RWPE2 (cell line): ENCODE data around the gene SEMA3G.

Experiments
- ATAC-seq: fragments of 200-7000 bp; cut with Tn5 transposase; 3 replicates; pipeline ENCODE4 v1.9.1; 2021; ENCODE audit warnings: low read depth
- DNase-seq: peaks from one replicate; pipeline ENCODE4 v3.0.0-alpha.2; 2020; ENCODE audit warnings: low spot score
- H3K27ac ChIP-seq: fragments of 450-650 bp; 2 replicates; pipeline ENCODE4 v1.5.1; 2017; ENCODE audit warnings: mild to moderate bottlenecking; ENCODE audit not compliant: poor library complexity, severe bottlenecking
- H3K27me3 ChIP-seq: fragments of 250-450 bp; sonication (Bioruptor Pico); 2 replicates; pipeline ENCODE4 v1.5.1; 2021; ENCODE audit warnings: mild to moderate bottlenecking, moderate library complexity; ENCODE audit not compliant: insufficient read depth, poor library complexity, severe bottlenecking
- H3K36me3 ChIP-seq: fragments of 250-450 bp; sonication (Bioruptor Pico); 2 replicates; pipeline ENCODE4 v1.5.1; 2020; ENCODE audit warnings: low read depth, mild to moderate bottlenecking, moderate library complexity
- H3K4me1 ChIP-seq: fragments of 250-450 bp; sonication (Bioruptor Pico); 2 replicates; pipeline ENCODE4 v1.5.1; 2021; ENCODE audit warnings: mild to moderate bottlenecking, moderate library complexity; ENCODE audit not compliant: insufficient read depth, poor library complexity, severe bottlenecking
- H3K4me3 ChIP-seq: fragments of 250-450 bp; sonication (Bioruptor Pico); 2 replicates; pipeline ENCODE4 v1.5.1; 2021; ENCODE audit warnings: mild to moderate bottlenecking, moderate library complexity; ENCODE audit not compliant: severe bottlenecking
- H3K9me3 ChIP-seq: fragments of 250-450 bp; sonication (Bioruptor Pico); 2 replicates; pipeline ENCODE4 v1.5.1; 2021; ENCODE audit warnings: mild to moderate bottlenecking, moderate library complexity; ENCODE audit not compliant: severe bottlenecking
- CTCF ChIP-seq: fragments of 450-650 bp; IDR thresholded peaks from one replicate; pipeline ENCODE4 v1.5.1; 2017; ENCODE audit warnings: mild to moderate bottlenecking, moderate library complexity; ENCODE audit not compliant: poor library complexity, severe bottlenecking

SEMA3G gene

GRCh38 chr3:52472239-52473000, 27.5 kb upstream of the SEMA3G start:
- peak; percentile 47 for TF ChIP-seq CTCF
- H3K4me3 ChIP-seq = no peak overlapping the region
- ATAC-seq (no peak), DNase-seq (no peak)
- H3K27me3 ChIP-seq = no peaks in the 10 kb centered on the region
- no peak overlapping the region for H3K27ac ChIP-seq
- H3K9me3 ChIP-seq = no peaks in the 10 kb centered on the region
- peaks cover 73% of the 10 kb centered on the region for H3K36me3 ChIP-seq
- no peaks in the 10 kb centered on the region for H3K4me1 ChIP-seq

- peak; percentile 51 for DNase-seq
- Histone ChIP-seq H3K36me3 (peaks cover 67% of the 10 kb centered on the region), H3K27me3 (no peaks in the 10 kb centered on the region), H3K9me3 (no peaks in the 10 kb centered on the region), H3K4me3 (no peak overlapping the region), H3K27ac (no peak overlapping the region), H3K4me1 (no peaks in the 10 kb centered on the region)
- ATAC-seq = peak; percentile 69
- peak; percentile 74 for TF ChIP-seq CTCF
These were observed 26.7 kb upstream of the SEMA3G start for GRCh38 chr3:52471371-52472238.

- Histone ChIP-seq H3K9me3 (no peaks in the 10 kb centered on the region), H3K27me3 (no peaks in the 10 kb centered on the region), H3K36me3 (peaks cover 61% of the 10 kb centered on the region), H3K4me3 (no peak overlapping the region), H3K4me1 (no peaks in the 10 kb centered on the region), H3K27ac (no peak overlapping the region)
- TF ChIP-seq CTCF = no peak
- DNase-seq (peak; percentile 39), ATAC-seq (no peak; the same call in 2 of the 3 replicates)
These were observed 26.0 kb upstream of the SEMA3G start for GRCh38 chr3:52470920-52471319.

GRCh38 chr3:52469001-52469400, 24.1 kb upstream of the SEMA3G start:
- Histone ChIP-seq H3K27me3 (no peaks in the 10 kb centered on the region), H3K36me3 (peaks cover 60% of the 10 kb centered on the region), H3K9me3 (no peaks in the 10 kb centered on the region), H3K27ac (no peak overlapping the region), H3K4me3 (no peak overlapping the region), H3K4me1 (no peaks in the 10 kb centered on the region)
- DNase-seq (no peak), ATAC-seq (no peak)
- TF ChIP-seq CTCF = no peak
